Endometrial microvascular endothelial cells (primary cell): ENCODE results near the gene ABCA7. TPM values are rescaled to one million over a fixed set of nuclear protein-coding genes. Genes with fewer than 3 reads are reported as not detected.

Experiments
- in situ Hi-C: cut with HindIII; loops from 2 replicates; pipeline ENCODE4 v1.10.0; 2017; ENCODE audit warnings: low sequenced_read_pairs, low pct_unique_long_range_greater_than_20kb; ENCODE audit errors: inconsistent ontology term
- total RNA-seq: library from RNA; depleted of rRNA; stranded (reverse); fragments of >200 nt; gene quantifications from one replicate; pipeline ENCODE4 v1.2.3, GENCODE V29; 2015; ENCODE audit errors: inconsistent ontology term

ABCA7 gene
- total RNA-seq, 1 donor from 2014 or later, result 1.8 TPM

GRCh38 chr19:1091544-1092175 is 51.8 kb downstream of the ABCA7 start:
- in situ Hi-C loops, result no loop called here

GRCh38 chr19:1093330-1093729 is 53.4 kb downstream of the ABCA7 start:
- in situ Hi-C loops, result no loop called here

DNA sequence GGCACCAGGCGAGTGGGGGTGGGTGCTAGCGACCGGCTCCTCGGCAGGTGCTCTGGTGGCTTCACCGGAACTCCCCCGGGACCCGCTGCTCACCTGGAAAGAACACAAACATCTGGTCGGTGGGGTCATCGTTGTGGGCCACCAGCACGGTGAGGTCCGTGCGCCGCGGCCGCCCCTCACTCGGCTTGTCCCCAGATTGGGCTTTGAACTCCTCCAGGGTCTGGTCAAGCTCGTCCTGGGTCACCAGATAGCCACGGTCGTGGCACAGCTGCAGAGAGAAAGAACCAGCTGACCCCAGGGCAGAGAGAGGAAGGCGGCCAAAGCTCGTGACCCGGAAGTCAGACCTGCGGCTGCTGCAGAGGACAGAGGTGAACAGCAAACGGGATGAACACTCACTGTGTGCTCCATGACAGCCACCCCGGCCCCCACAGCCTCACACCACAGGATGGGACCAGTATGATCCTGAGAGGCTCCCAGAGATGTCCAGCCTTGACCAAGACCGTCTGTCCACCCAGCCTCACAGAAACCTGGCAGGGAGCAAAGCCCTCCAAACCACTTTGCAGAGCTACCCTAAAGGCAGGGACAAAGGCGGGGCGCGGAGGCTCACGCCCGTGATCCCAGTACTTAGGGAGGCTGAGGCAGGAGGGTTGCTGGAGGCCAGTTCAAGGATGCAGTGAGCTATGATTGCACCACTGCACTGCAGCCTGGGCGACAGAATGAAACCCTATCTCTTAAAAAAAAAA is 54.1 kb downstream of the ABCA7 start:
- in situ Hi-C loops, result no loop called here

GRCh38 chr19:1094655-1094977 is 54.7 kb downstream of the ABCA7 start:
- in situ Hi-C loops, result no loop called here

- in situ Hi-C loops, result no loop called here
Observed at GRCh38 chr19:1094978-1095701, 55.2 kb downstream of the ABCA7 start, which contains the start of gene POLR2E. Gene POLR2E (minus strand): TSS chr19:1095375. CDS start chr19:1095315, 60 bp downstream.

GRCh38 chr19:1097810-1098176 is 57.9 kb downstream of the ABCA7 start:
- in situ Hi-C loops, result no loop called here

DNA sequence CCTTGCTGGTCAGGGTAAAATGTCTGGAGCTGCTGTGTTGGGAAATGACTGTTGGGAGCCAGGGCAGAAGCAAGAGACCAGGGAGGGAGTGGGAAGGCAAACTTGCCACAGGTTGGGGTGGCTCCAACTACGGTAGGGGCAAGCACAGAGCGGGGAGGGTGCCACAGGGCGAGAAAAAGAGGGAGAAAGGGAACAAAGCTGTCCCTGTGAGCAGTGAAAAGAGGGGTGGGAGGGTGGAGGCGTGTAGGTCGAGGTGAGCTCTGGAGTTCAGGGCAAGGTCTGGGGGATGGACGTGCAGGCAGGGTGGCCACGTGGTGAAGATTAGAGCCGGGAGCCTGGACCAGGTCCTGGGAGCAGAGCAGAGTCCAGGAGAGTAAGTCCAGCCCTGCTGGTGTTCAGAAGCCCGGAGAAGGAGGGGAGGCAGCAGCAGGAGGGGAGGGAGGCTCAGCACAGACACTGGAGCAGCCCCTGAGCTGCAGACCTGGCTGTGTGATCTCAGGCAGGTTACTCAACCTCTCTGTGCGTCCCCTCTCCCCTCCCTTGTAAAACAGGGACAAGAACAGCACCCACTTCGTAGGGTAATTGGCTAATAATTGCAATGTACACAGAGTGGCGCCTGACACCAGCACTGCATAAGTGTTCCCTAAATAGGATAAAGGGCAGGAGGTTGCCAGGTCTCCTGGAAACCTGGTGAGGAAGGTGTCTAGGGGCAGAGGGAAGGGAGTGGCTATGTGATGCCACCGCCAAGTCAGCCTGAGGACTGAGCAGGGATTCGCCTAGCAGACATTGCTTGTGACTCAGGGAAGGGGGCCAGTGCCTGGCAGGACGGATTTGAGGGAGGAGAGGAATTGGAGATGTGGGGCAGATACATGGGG is 58.5 kb downstream of the ABCA7 start:
- in situ Hi-C loops, result no loop called here

DNA sequence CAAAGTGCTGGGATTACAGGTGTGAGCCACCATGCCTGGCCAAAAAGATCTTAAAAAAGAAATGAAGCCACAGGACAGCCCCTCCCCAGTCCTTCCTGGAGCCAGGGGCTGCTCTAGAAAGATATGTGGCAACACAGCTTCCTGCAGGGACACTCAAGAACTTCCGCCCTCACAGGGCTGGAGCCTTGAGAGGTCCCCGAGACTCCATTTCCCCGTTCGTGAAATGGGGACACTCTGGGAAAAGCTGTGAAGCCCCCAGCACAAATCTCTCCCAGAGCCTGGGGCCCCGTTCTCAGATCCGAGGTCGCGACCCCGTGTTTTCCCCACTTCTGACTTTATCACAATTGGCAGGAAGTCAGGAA is 61.4 kb downstream of the ABCA7 start:
- in situ Hi-C loops, result no loop called here

- in situ Hi-C loops, result no loop called here
Observed at GRCh38 chr19:1102407-1103131, 62.7 kb downstream of the ABCA7 start.

GRCh38 chr19:1103132-1103707 is 63.3 kb downstream of the ABCA7 start:
- in situ Hi-C loops, result no loop called here

DNA sequence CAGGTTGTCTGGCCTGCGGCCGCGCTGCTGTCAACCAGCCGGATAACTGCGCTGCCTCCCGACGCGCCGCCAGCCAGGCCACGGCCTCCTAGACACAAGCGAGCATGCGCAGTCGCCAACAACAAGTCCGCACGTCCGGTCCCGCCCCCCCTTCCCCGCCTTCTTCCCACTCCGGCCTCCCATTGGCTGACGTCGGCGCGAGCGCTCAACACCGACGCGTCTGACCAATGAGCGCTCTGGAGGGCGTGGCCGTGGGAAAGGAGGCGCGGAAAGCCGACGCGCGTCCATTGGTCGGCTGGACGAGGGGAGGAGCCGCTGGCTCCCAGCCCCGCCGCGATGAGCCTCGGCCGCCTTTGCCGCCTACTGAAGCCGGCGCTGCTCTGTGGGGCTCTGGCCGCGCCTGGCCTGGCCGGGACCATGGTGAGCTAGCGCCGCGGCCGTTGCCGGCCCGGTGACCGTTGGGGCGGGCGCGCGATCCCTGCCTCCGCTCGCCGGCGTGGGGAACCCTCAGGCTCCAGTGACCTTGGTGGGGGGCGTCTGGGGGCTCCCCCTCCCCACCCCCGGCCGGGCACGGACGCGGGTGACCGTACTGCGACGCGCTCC is 63.9 kb downstream of the ABCA7 start, which contains the start of gene GPX4:
Gene GPX4, plus strand, starts transcription at position 287 of the 603 bp plus-strand sequence. Its CDS starts 50 bp downstream, at position 337.
- in situ Hi-C loops, result no loop called here

GRCh38 chr19:1104311-1105007 is 64.6 kb downstream of the ABCA7 start:
- in situ Hi-C loops, result no loop called here

- in situ Hi-C loops, result no loop called here
Observed at GRCh38 chr19:1105008-1105872, 65.3 kb downstream of the ABCA7 start.

DNA sequence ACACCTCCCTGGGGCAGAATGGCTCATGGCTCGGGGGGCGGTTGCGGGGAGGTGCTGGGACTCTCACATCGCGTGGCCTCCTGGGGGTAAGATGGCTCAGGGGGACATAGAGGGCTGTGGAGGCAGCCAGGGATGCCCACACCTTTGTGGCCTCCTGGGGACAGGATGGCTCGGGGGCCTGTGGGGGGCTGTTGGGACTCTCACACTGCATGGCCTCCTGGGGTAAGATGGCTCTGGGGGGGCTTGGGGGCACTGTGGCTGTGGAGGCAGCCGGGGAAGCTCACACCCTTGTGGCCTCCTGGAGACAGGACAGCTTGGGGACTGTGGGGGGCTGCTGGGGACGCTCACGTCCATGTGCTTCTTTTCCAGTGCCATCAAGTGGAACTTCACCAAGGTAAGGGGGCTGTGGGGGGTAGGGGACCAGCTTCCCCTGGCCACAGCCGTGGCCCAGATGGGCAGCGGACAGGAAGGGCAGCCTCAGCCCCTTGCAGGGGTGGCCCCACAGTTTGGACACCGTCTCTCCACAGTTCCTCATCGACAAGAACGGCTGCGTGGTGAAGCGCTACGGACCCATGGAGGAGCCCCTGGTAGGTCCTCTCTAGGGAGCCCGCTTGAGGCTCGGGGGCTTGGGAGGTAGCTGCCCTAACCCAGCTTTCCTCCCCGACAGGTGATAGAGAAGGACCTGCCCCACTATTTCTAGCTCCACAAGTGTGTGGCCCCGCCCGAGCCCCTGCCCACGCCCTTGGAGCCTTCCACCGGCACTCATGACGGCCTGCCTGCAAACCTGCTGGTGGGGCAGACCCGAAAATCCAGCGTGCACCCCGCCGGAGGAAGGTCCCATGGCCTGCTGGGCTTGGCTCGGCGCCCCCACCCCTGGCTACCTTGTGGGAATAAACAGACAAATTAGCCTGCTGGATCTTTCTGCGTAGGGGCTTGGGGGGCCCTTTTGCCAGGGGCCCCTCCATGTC is 66.2 kb downstream of the ABCA7 start:
- in situ Hi-C loops, result no loop called here
